HG03159 (cell line): ENCODE results near the gene CDHR2.

Experiments
- ATAC-seq: cut with Tn5 transposase; IDR thresholded peaks from one replicate; pipeline ENCODE4 v1.9.1; 2021; ENCODE audit warnings: mild to moderate bottlenecking, moderate library complexity; ENCODE audit not compliant: unreplicated experiment

Gene CDHR2

GRCh38 chr5:176618783-176619182, 69.6 kb downstream of the CDHR2 start:
- ATAC-seq, result no peak

GRCh38 chr5:176619203-176619568, 70.0 kb downstream of the CDHR2 start:
- ATAC-seq, result peak; percentile 85

- no peak for ATAC-seq
Observed at GRCh38 chr5:176619569-176620332, 70.6 kb downstream of the CDHR2 start.

- no peak for ATAC-seq
Observed at GRCh38 chr5:176620333-176620981, 71.3 kb downstream of the CDHR2 start.

- ATAC-seq, result no peak
Observed at GRCh38 chr5:176621661-176622079, 72.5 kb downstream of the CDHR2 start.

- ATAC-seq, result no peak
Observed at GRCh38 chr5:176624142-176624541, 75.0 kb downstream of the CDHR2 start.

GRCh38 chr5:176624938-176625337, 75.8 kb downstream of the CDHR2 start:
- no peak for ATAC-seq

GRCh38 chr5:176625512-176625911, 76.4 kb downstream of the CDHR2 start:
- ATAC-seq, result no peak

- no peak for ATAC-seq
Observed at GRCh38 chr5:176625966-176626875, 77.1 kb downstream of the CDHR2 start.

- no peak for ATAC-seq
Observed at GRCh38 chr5:176626876-176627236, 77.7 kb downstream of the CDHR2 start.

GRCh38 chr5:176627582-176627981, 78.4 kb downstream of the CDHR2 start:
- no peak for ATAC-seq

GRCh38 chr5:176628406-176629228, 79.5 kb downstream of the CDHR2 start:
- no peak for ATAC-seq

GRCh38 chr5:176629317-176629852, 80.2 kb downstream of the CDHR2 start:
- no peak for ATAC-seq

- ATAC-seq, result peak; percentile 72
Observed at GRCh38 chr5:176629853-176630680, 80.9 kb downstream of the CDHR2 start, which contains the start of the genes EIF4E1B and SNCB. Gene EIF4E1B, plus strand, starts transcription at chr5:176630675. Its CDS starts 12,113 bp downstream, at chr5:176642788. Gene SNCB, minus strand, starts transcription at chr5:176630534. Its CDS starts 880 bp downstream, at chr5:176629654.

- no peak for ATAC-seq
Observed at GRCh38 chr5:176630681-176631222, 81.6 kb downstream of the CDHR2 start.

- no peak for ATAC-seq
Observed at GRCh38 chr5:176631383-176632200, 82.5 kb downstream of the CDHR2 start.

- no peak for ATAC-seq
Observed at GRCh38 chr5:176632745-176633144, 83.6 kb downstream of the CDHR2 start.

GRCh38 chr5:176633598-176633997, 84.5 kb downstream of the CDHR2 start:
- ATAC-seq, result no peak
